Upper lobe of right lung (tissue), 1 donor: Measurements from ENCODE around the gene CTSF. TPM values are rescaled to one million over a fixed set of nuclear protein-coding genes. Genes with fewer than 3 reads are reported as not detected.

Experiments
- ATAC-seq: fragments of 200-7000 bp; cut with Tn5 transposase; one replicate; pipeline ENCODE4 v1.9.1; 2020; ENCODE audit warnings: mild to moderate bottlenecking, moderate library complexity
- DNase-seq: peaks from one replicate; pipeline ENCODE4 v3.0.0-alpha.2; 2020
- H3K27ac ChIP-seq: fragments of 200-600 bp; one replicate; pipeline ENCODE4 v1.8.0; 2022
- H3K27me3 ChIP-seq: fragments of 200-600 bp; one replicate; pipeline ENCODE4 v1.8.0; 2022; ENCODE audit warnings: mild to moderate bottlenecking
- H3K36me3 ChIP-seq: fragments of 200-600 bp; one replicate; pipeline ENCODE4 v1.8.0; 2022
- H3K4me1 ChIP-seq: fragments of 200-600 bp; one replicate; pipeline ENCODE4 v1.8.0; 2022
- H3K4me3 ChIP-seq: fragments of 200-600 bp; one replicate; pipeline ENCODE4 v1.8.0; 2022; ENCODE audit warnings: mild to moderate bottlenecking
- H3K9me3 ChIP-seq: fragments of 200-600 bp; one replicate; pipeline ENCODE4 v1.8.0; 2022
- CTCF ChIP-seq: fragments of 200-600 bp; IDR thresholded peaks from one replicate; pipeline ENCODE4 v1.8.0; 2022; ENCODE audit warnings: antibody characterized with exemption
- intact Hi-C: fragments of 100-400 bp; cut with DNase I; formaldehyde crosslinking; loops from one replicate; pipeline ENCODE4 v1.11.0; 2022
- total RNA-seq: library from RNA; stranded (reverse); fragmentation: NEBNext Ultra II Directional; extraction: Animal tissue kit (Norgen Biotek cat#: 25700); gene quantifications from one replicate; pipeline ENCODE4 v1.2.1, GENCODE V29; 2021
- donor health status: DM: no; HTN: yes; CAD: no; lungs with severe emphysema.

CTSF gene
- total RNA-seq, 1 donor from 2014 or later, result 37.0 TPM

- intact Hi-C loops, result no loop called here
- TF ChIP-seq CTCF, result no peak
- Histone ChIP-seq H3K4me3 (no peak overlapping the region), H3K4me1 (no peaks in the 10 kb centered on the region), H3K27ac (no peak overlapping the region), H3K9me3 (no peaks in the 10 kb centered on the region), H3K27me3 (no peaks in the 10 kb centered on the region), H3K36me3 (peaks cover 24% of the 10 kb centered on the region)
- no peak for DNase-seq
- no peak for ATAC-seq
Measured at GRCh38 chr11:66531841-66532240, 36.6 kb downstream of the CTSF start.

GRCh38 chr11:66530927-66531709, 37.3 kb downstream of the CTSF start:
- TF ChIP-seq CTCF, result no peak
- no peak overlapping the region for H3K27ac ChIP-seq
- H3K4me1 ChIP-seq, result no peaks in the 10 kb centered on the region
- H3K4me3 ChIP-seq, result no peak overlapping the region
- no peak for ATAC-seq
- H3K36me3 ChIP-seq, result peaks cover 27% of the 10 kb centered on the region
- H3K27me3 ChIP-seq, result no peaks in the 10 kb centered on the region
- intact Hi-C loops, result no loop called here
- H3K9me3 ChIP-seq, result no peaks in the 10 kb centered on the region
- no peak for DNase-seq

DNA sequence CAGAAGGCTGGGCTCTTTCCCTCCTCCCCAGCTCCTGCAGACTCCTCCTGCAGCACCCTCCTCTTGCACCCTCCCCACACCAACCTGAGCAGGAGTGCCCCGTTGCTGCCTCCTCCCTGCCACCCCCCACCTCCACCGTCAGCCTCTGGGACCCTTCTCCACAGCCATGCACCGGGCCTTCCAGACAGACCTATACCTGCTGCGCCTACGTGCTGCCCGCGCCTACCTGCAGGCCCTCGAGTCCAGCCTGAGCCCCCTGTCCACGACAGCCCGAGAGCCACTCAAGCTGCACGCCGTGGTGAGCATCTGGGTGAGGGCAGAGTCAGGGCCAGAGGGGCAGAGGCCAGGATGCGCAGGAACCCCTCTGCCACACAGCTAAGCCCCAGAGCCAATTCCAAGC, 38.8 kb downstream of the CTSF start:
- no peak overlapping the region for H3K4me3 ChIP-seq
- no peaks in the 10 kb centered on the region for H3K9me3 ChIP-seq
- peak; percentile 18 for ATAC-seq
- H3K4me1 ChIP-seq, result no peaks in the 10 kb centered on the region
- intact Hi-C loops, result no loop called here
- no peaks in the 10 kb centered on the region for H3K27me3 ChIP-seq
- H3K27ac ChIP-seq, result no peak overlapping the region
- peaks cover 27% of the 10 kb centered on the region for H3K36me3 ChIP-seq
- DNase-seq, result no peak
- no peak for TF ChIP-seq CTCF

- H3K27me3 ChIP-seq, result no peaks in the 10 kb centered on the region
- ATAC-seq, result no peak
- intact Hi-C loops, result no loop called here
- no peak for TF ChIP-seq CTCF
- H3K4me1 ChIP-seq, result no peaks in the 10 kb centered on the region
- peaks cover 32% of the 10 kb centered on the region for H3K36me3 ChIP-seq
- no peaks in the 10 kb centered on the region for H3K9me3 ChIP-seq
- no peak overlapping the region for H3K4me3 ChIP-seq
- no peak overlapping the region for H3K27ac ChIP-seq
- no peak for DNase-seq
Measured at GRCh38 chr11:66529069-66529468, 39.3 kb downstream of the CTSF start.

DNA sequence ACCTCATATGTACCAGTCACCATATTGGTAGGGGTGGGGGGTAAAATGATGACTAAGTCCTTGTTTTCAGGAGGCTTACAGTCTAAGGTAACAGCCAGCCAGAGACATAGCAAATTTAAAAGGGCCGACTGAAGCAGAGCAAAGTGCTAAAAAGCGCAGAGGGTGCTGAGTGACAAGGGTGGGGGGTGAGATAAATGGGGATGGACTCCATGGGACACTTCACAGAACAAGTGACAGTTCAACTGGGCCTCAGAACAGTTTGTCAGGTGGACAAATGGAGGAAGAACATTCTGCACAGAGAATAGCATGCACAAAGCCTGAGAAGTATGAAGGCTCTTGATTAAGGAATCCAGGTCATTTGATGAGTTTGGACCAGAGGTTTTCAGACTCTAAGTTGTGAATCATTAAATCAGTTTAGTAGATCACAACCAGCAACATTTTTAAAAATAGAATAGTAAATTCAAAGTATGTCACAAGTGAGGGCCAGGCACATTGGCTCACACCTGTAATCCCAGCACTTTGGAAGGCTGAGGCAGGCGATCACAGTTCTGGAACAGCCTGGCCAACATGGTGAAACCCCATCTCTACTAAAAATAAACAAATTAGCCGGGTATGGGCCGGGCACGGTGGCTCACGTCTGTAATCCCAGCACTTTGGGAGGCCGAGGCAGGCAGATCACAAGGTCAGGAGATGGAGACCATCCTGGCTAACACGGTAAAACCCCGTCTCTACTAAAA, 43.9 kb downstream of the CTSF start:
- Histone ChIP-seq H3K9me3 (no peaks in the 10 kb centered on the region), H3K4me3 (no peak overlapping the region), H3K27ac (no peak overlapping the region), H3K36me3 (peaks cover 60% of the 10 kb centered on the region), H3K27me3 (no peaks in the 10 kb centered on the region), H3K4me1 (no peaks in the 10 kb centered on the region)
- intact Hi-C loops, result no loop called here
- ATAC-seq (no peak), DNase-seq (no peak)
- TF ChIP-seq CTCF, result no peak
